ENCODE data around the gene RPRD2. TPM values are rescaled to one million over a fixed set of nuclear protein-coding genes. Genes with fewer than 3 reads are reported as not detected.

The RPRD2 gene
- total RNA-seq, 1 experiment from 2014 or later = 26.7 TPM

DNA sequence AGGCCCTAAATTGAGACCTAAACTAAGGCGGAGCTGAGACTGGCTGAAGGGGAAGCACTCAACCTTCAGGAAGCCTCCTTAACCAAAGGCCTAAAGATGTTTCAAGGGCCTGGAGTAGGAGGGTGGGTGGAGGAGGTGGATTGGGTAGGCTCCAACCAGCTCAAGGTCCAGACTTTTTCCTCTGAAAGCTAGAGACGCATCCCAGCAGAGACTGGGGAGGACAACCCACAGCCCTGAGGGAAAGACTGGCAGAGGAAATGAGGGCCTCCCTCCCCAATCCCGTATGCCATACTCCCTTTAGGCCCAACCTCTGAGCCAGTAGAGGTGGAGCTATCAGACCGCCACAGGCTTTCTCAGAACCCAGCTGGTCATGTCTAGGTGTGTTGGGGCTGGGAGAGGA, 145.0 kb downstream of the RPRD2 start:
- Histone ChIP-seq H2AFZ (ENCODE audit: low read depth, low read length, poor library complexity, severe bottlenecking) (no peak overlapping the region), H3K36me3 (ENCODE audit: control insufficient read depth in 1 of 2, insufficient read depth in 2 of 2, low read length in 2 of 2) (peaks cover 9 to 15% of the 10 kb centered on the region in 2 experiments; a peak in 3 of 4 replicates), H3K4me1 (ENCODE audit: control insufficient read depth in 1 of 2, insufficient read depth in 2 of 2, low read length in 2 of 2) (peaks cover 9 to 19% of the 10 kb centered on the region in 2 experiments), H3K27ac (ENCODE audit: low read depth, low read length) (no peak overlapping the region), H3K79me2 (ENCODE audit: insufficient read depth, low read length) (no peaks in the 10 kb centered on the region), H3K4me3 (replicated peaks in 1 of 2; ENCODE audit: low read depth in 1 of 2, low read length in 2 of 2) (no peak overlapping the region), H3K4me2 (ENCODE audit: low read length) (no peak overlapping the region), H3K27me3 (ENCODE audit: insufficient read depth, low read length) (no peaks in the 10 kb centered on the region), H3K9me3 (ENCODE audit: control insufficient read depth in 1 of 2, insufficient read depth in 1 of 2, low read depth in 1 of 2, low read length in 2 of 2) (no peaks in the 10 kb centered on the region), H3K9ac (ENCODE audit: low read length) (no peak overlapping the region), H4K20me1 (ENCODE audit: insufficient read depth) (no peaks in the 10 kb centered on the region), H3K9me2 (ENCODE audit: insufficient read depth) (no peaks in the 10 kb centered on the region)
- ChIA-PET CTCF (no interaction called here), RAD21 (ENCODE audit: low non-redundant PET in 1 of 2, low total read pairs in 2 of 2, uncharacterized antibody in 2 of 2, unreplicated experiment in 2 of 2) (no interaction called here), POLR2A (no interaction called here)
- intact Hi-C loops (cut with micrococcal nuclease) = no loop called here
- DNase-seq (ENCODE audit: low read depth, low spot score) (no peak), ATAC-seq (no peak)
- TF ChIP-seq ATF3 (IDR thresholded peaks at IDR 0.05) = no peak
- TF ChIP-seq CBX3 (IDR thresholded peaks at IDR 0.05; ENCODE audit: low read depth) = no peak
- no peak for TF ChIP-seq YY1 (IDR thresholded peaks at IDR 0.05; ENCODE audit: extremely low read depth, insufficient replicate concordance, low read depth, low read length)
- TF ChIP-seq TCF7L2 (IDR thresholded peaks at IDR 0.05; ENCODE audit: borderline replicate concordance, extremely low read depth, insufficient read depth, insufficient read length) = no peak
- TF ChIP-seq CEBPB (IDR thresholded peaks at IDR 0.05; ENCODE audit: low read depth) = no peak
- no peak for TF ChIP-seq ZFX (IDR thresholded peaks at IDR 0.05)
- TF ChIP-seq, protein P1, sequence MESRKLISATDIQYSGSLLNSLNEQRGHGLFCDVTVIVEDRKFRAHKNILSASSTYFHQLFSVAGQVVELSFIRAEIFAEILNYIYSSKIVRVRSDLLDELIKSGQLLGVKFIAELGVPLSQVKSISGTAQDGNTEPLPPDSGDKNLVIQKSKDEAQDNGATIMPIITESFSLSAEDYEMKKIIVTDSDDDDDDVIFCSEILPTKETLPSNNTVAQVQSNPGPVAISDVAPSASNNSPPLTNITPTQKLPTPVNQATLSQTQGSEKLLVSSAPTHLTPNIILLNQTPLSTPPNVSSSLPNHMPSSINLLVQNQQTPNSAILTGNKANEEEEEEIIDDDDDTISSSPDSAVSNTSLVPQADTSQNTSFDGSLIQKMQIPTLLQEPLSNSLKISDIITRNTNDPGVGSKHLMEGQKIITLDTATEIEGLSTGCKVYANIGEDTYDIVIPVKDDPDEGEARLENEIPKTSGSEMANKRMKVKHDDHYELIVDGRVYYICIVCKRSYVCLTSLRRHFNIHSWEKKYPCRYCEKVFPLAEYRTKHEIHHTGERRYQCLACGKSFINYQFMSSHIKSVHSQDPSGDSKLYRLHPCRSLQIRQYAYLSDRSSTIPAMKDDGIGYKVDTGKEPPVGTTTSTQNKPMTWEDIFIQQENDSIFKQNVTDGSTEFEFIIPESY (IDR thresholded peaks at IDR 0.05; ENCODE audit: extremely low read depth, insufficient replicate concordance, low read length) = no peak
- TF ChIP-seq JUND (IDR thresholded peaks at IDR 0.05) = no peak
- no peak for TF ChIP-seq MAX (IDR thresholded peaks at IDR 0.05)
- no peak for TF ChIP-seq ZNF274 (IDR thresholded peaks at IDR 0.05; ENCODE audit: low read depth, low read length)
- no peak for TF ChIP-seq POLR2A (IDR thresholded peaks at IDR 0.05; ENCODE audit: borderline replicate concordance, extremely low read depth, insufficient read depth, insufficient read length)
- TF ChIP-seq EGR1 (IDR thresholded peaks at IDR 0.05; ENCODE audit: low read depth) = no peak
- TF ChIP-seq ELF1 (IDR thresholded peaks at IDR 0.05; ENCODE audit: borderline replicate concordance, low read depth) = no peak
- TF ChIP-seq POLR2AphosphoS5 (IDR thresholded peaks at IDR 0.05; ENCODE audit: low read depth, low read length) = no peak
- TF ChIP-seq, protein P2, sequence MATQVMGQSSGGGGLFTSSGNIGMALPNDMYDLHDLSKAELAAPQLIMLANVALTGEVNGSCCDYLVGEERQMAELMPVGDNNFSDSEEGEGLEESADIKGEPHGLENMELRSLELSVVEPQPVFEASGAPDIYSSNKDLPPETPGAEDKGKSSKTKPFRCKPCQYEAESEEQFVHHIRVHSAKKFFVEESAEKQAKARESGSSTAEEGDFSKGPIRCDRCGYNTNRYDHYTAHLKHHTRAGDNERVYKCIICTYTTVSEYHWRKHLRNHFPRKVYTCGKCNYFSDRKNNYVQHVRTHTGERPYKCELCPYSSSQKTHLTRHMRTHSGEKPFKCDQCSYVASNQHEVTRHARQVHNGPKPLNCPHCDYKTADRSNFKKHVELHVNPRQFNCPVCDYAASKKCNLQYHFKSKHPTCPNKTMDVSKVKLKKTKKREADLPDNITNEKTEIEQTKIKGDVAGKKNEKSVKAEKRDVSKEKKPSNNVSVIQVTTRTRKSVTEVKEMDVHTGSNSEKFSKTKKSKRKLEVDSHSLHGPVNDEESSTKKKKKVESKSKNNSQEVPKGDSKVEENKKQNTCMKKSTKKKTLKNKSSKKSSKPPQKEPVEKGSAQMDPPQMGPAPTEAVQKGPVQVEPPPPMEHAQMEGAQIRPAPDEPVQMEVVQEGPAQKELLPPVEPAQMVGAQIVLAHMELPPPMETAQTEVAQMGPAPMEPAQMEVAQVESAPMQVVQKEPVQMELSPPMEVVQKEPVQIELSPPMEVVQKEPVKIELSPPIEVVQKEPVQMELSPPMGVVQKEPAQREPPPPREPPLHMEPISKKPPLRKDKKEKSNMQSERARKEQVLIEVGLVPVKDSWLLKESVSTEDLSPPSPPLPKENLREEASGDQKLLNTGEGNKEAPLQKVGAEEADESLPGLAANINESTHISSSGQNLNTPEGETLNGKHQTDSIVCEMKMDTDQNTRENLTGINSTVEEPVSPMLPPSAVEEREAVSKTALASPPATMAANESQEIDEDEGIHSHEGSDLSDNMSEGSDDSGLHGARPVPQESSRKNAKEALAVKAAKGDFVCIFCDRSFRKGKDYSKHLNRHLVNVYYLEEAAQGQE (IDR thresholded peaks at IDR 0.05; ENCODE audit: low read depth) = no peak
- no peak for TF ChIP-seq EZH2 (IDR thresholded peaks at IDR 0.05)
- no peak for TF ChIP-seq FOSL1 (IDR thresholded peaks at IDR 0.05; ENCODE audit: low read depth)
- no peak for TF ChIP-seq SIN3A (IDR thresholded peaks at IDR 0.05; ENCODE audit: low read depth)
- no peak for TF ChIP-seq SP1 (IDR thresholded peaks at IDR 0.05; ENCODE audit: low read depth)
- BruUV-seq (replicated peaks) = no TSS peak
